Measurements from ENCODE around the gene PTPRM. TPM values are rescaled to one million over a fixed set of nuclear protein-coding genes. Genes with fewer than 3 reads are reported as not detected.
A peak's percentile ranks its signal among the peaks of the same experiment; 100 is the strongest.

The PTPRM gene
- total and polyA plus RNA-seq, 2 experiments from 2014 or later: 30.9 to 62.8 TPM

DNA sequence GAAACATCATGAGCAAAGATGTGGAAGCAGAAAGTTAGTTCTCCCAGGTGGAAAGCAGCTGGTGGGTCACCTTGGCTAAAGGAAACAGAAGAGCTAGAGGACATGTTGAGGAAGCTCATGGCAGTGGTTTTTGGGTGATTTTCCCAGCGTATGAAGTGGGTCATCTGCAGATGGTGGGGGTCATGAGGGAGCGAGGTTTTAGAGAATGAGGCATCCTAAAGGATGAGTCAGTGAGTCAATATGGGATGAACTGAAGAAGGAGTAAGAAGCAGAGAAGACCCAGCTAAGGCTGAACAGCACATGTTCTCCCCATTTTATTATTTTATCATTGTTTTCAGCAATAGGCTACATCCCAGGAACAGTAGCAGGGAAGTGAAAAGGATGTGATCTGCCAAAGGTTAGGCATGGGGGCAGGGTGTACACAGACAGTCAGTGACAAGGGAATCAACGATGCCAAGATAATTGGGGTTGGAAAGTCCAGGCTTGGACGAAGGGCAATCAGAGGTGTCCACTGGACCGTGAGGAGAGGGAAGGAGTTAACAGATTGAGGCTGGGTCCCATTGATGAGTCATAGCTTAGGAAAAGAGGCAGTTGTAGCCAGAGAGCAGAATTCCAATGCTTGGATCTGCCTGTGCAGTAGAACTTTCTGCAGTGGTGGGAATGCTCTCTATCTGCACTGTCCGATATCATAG is 752.8 kb downstream of the PTPRM start:
- H3K27me3 ChIP-seq (replicated peaks; ENCODE audit: insufficient read depth): no peaks in the 10 kb centered on the region
- H3K9ac ChIP-seq: no peak overlapping the region
- no peaks in the 10 kb centered on the region for H3K9me3 ChIP-seq (ENCODE audit: low read depth)
- H3K4me1 ChIP-seq (ENCODE audit: insufficient read depth): no peaks in the 10 kb centered on the region
- no peaks in the 10 kb centered on the region for H3K79me2 ChIP-seq (ENCODE audit: insufficient read depth)
- peak; percentile 29 for DNase-seq
- TF ChIP-seq EZH2 (IDR thresholded peaks at IDR 0.05; ENCODE audit: insufficient read depth, poor library complexity, severe bottlenecking) (no peak), EZH2phosphoT487 (IDR thresholded peaks at IDR 0.05; ENCODE audit: insufficient read depth, low read depth) (no peak)
- WGBS, 2 experiments (ENCODE audit: low coverage in 1 of 2, low lambda C conversion rate in 2 of 2, missing lambda C conversion rate in 2 of 2): 60 to 64% methylated on average over 6 of the region's 6 CpGs
- H3K27ac ChIP-seq: no peak overlapping the region
- no peaks in the 10 kb centered on the region for H3F3A ChIP-seq (ENCODE audit: insufficient read depth)
- in situ Hi-C loops (cut with MboI): no loop called here
- no peaks in the 10 kb centered on the region for H3K36me3 ChIP-seq (ENCODE audit: low read depth)
- no peaks in the 10 kb centered on the region; the same call in 1 of the 2 replicates for H3K9me2 ChIP-seq (ENCODE audit: insufficient read depth)
- no peak overlapping the region for H3K4me3 ChIP-seq
- H3K4me2 ChIP-seq (ENCODE audit: unreplicated experiment): no peak overlapping the region
- H4K20me1 ChIP-seq (ENCODE audit: insufficient read depth): no peaks in the 10 kb centered on the region
- H2AFZ ChIP-seq: no peak overlapping the region

DNA sequence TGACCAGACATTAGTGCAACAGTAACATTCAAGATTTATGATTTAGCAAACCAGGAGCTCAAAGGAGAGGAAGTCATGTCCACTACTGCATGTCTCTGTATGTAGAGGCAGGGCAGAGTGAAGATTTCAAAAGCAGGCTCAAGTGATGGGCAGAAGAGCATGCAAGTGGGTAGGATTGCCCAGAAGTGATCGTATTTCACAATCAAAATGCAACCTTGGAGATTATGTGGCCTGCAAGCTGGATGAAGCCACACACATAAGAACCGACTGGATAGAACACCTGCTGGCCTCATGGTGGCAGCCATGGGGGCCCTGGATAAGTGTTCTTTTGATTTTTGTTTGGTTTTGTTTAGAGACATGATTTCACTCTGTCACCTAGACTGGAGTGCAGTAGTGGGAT is 755.4 kb downstream of the PTPRM start:
- Histone ChIP-seq H3K4me3 (no peak overlapping the region), H3K4me2 (ENCODE audit: unreplicated experiment) (no peak overlapping the region), H3K9me3 (ENCODE audit: low read depth) (no peaks in the 10 kb centered on the region), H4K20me1 (ENCODE audit: insufficient read depth) (no peaks in the 10 kb centered on the region), H3F3A (ENCODE audit: insufficient read depth) (no peaks in the 10 kb centered on the region), H3K27me3 (replicated peaks; ENCODE audit: insufficient read depth) (no peaks in the 10 kb centered on the region), H3K9me2 (ENCODE audit: insufficient read depth) (no peaks in the 10 kb centered on the region; the same call in 1 of the 2 replicates), H3K79me2 (ENCODE audit: insufficient read depth) (no peaks in the 10 kb centered on the region), H3K4me1 (ENCODE audit: insufficient read depth) (no peaks in the 10 kb centered on the region), H2AFZ (no peak overlapping the region), H3K27ac (no peak overlapping the region), H3K9ac (no peak overlapping the region), H3K36me3 (ENCODE audit: low read depth) (no peaks in the 10 kb centered on the region)
- no peak for TF ChIP-seq EZH2 (IDR thresholded peaks at IDR 0.05; ENCODE audit: insufficient read depth, poor library complexity, severe bottlenecking)
- TF ChIP-seq EZH2phosphoT487 (IDR thresholded peaks at IDR 0.05; ENCODE audit: insufficient read depth, low read depth): no peak
- in situ Hi-C loops (cut with MboI): no loop called here
- WGBS, 2 experiments (ENCODE audit: low coverage in 1 of 2, low lambda C conversion rate in 2 of 2, missing lambda C conversion rate in 2 of 2): 61 to 72% methylated on average over 2 of the region's 2 CpGs
- DNase-seq: no peak

DNA sequence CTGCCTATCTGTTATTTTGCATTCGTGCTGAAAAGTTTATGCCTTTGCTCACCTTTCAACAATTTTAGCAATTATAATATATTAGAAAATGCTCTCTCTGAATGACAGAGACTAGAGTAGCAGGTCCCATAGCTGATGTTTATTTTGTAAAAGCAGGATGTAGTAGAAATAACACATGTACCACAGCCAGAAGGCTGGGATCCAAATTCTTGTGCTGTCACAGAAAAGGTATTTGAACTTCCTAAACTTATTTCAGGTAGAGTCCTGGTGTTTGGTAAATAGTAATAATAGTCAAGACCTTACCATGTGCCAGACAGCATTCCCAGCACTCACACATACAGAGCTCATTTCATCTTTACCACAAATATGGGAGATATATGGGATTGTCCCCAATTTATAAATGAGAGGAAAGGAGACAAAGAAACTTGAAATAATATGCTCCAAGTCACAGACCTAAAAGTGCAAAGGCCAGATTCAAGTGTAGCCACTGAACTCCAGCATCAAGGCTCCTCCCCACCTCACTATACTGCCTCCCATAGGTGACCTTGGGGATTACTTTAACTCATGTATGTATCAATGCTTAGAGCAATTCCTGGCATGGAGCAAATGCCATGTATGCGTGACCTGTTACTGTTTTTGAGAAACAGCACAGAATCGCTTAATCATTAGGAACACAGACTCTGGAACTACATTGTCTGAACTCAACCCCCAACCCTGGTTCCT is 757.4 kb downstream of the PTPRM start:
- no peaks in the 10 kb centered on the region for H3K9me2 ChIP-seq (ENCODE audit: insufficient read depth)
- no peaks in the 10 kb centered on the region for H3K36me3 ChIP-seq (ENCODE audit: low read depth)
- no peak overlapping the region for H3K4me3 ChIP-seq
- DNase-seq: no peak
- no peak overlapping the region for H2AFZ ChIP-seq
- H3K79me2 ChIP-seq (ENCODE audit: insufficient read depth): no peaks in the 10 kb centered on the region
- whole genome bisulfite sequencing, 2 experiments (ENCODE audit: low coverage in 1 of 2, low lambda C conversion rate in 2 of 2, missing lambda C conversion rate in 2 of 2): 94 to 96% methylated on average over 3 of the region's 3 CpGs
- no peaks in the 10 kb centered on the region for H4K20me1 ChIP-seq (ENCODE audit: insufficient read depth)
- H3K27ac ChIP-seq: no peak overlapping the region
- no peaks in the 10 kb centered on the region for H3K9me3 ChIP-seq (ENCODE audit: low read depth)
- TF ChIP-seq EZH2phosphoT487 (IDR thresholded peaks at IDR 0.05; ENCODE audit: insufficient read depth, low read depth) (no peak), EZH2 (IDR thresholded peaks at IDR 0.05; ENCODE audit: insufficient read depth, poor library complexity, severe bottlenecking) (no peak)
- no peak overlapping the region for H3K9ac ChIP-seq
- peaks cover 10% of the 10 kb centered on the region for H3K4me1 ChIP-seq (ENCODE audit: insufficient read depth)
- H3K27me3 ChIP-seq (replicated peaks; ENCODE audit: insufficient read depth): no peaks in the 10 kb centered on the region
- H3K4me2 ChIP-seq (ENCODE audit: unreplicated experiment): no peak overlapping the region
- H3F3A ChIP-seq (ENCODE audit: insufficient read depth): no peaks in the 10 kb centered on the region
- in situ Hi-C loops (cut with MboI): no loop called here

DNA sequence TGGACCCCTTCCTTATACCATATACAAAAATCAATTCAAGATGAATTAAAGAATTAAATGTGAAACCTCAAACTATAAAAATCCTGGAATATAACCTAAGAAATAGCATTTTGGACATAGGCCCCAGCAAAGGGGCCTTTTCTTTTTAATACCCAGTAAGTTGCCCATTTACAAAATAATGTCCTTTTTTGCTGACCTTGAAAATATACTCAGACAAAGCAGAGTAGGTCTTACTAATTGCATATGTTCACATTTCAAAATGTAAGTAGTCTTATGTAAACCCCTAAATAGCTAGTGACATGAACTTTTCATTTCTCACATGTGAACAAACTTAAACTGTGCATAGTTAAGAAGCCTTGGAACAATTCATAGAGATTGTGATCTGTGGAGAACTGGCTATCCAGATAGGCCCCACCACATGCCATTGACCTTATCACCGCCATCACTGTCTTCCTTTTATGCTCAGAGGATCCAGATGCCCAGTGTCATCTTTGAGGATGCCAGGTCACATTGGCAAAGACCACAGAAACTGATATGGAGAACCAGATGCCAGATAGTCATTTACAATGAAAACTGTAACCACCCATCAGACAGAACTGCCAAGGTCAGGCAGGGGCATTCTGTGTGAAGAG is 759.8 kb downstream of the PTPRM start:
- Histone ChIP-seq H3K9ac (no peak overlapping the region), H3K9me3 (ENCODE audit: low read depth) (no peaks in the 10 kb centered on the region), H3K27me3 (replicated peaks; ENCODE audit: insufficient read depth) (no peaks in the 10 kb centered on the region), H3K36me3 (ENCODE audit: low read depth) (no peaks in the 10 kb centered on the region), H3K4me3 (no peak overlapping the region), H3K4me1 (ENCODE audit: insufficient read depth) (peaks cover 10% of the 10 kb centered on the region), H2AFZ (no peak overlapping the region), H3K9me2 (ENCODE audit: insufficient read depth) (no peaks in the 10 kb centered on the region), H3K79me2 (ENCODE audit: insufficient read depth) (no peaks in the 10 kb centered on the region), H3F3A (ENCODE audit: insufficient read depth) (no peaks in the 10 kb centered on the region), H3K4me2 (ENCODE audit: unreplicated experiment) (no peak overlapping the region), H3K27ac (no peak overlapping the region), H4K20me1 (ENCODE audit: insufficient read depth) (no peaks in the 10 kb centered on the region)
- in situ Hi-C loops (cut with MboI): no loop called here
- no peak for DNase-seq
- WGBS, 2 experiments (ENCODE audit: low coverage in 1 of 2, low lambda C conversion rate in 2 of 2, missing lambda C conversion rate in 2 of 2): 84 to 95% methylated on average over 1 of the region's 1 CpG
- no peak for TF ChIP-seq EZH2 (IDR thresholded peaks at IDR 0.05; ENCODE audit: insufficient read depth, poor library complexity, severe bottlenecking)
- no peak for TF ChIP-seq EZH2phosphoT487 (IDR thresholded peaks at IDR 0.05; ENCODE audit: insufficient read depth, low read depth)
